Measurements from ENCODE around the gene P2RY8.
"Not testable (repeated sequence)": the region's sequence is repeated elsewhere in the genome, so short reads cannot be mapped to it uniquely, and the experiment has no call there.

P2RY8 gene

GRCh38 chrX:1444561-1445500, 92.2 kb downstream of the P2RY8 start:
- no peak for DNase-seq (ENCODE audit: low spot score)

GRCh38 chrX:1443496-1444075, 93.4 kb downstream of the P2RY8 start:
- DNase-seq (ENCODE audit: low spot score): no peak

GRCh38 chrX:1442724-1443367, 94.1 kb downstream of the P2RY8 start:
- DNase-seq (ENCODE audit: low spot score): no peak

GRCh38 chrX:1442016-1442665, 94.8 kb downstream of the P2RY8 start:
- DNase-seq (ENCODE audit: low spot score): no peak

- DNase-seq (ENCODE audit: low spot score): no peak
Observed at GRCh38 chrX:1440506-1440905, 96.5 kb downstream of the P2RY8 start.

- DNase-seq (ENCODE audit: low spot score): no peak
Observed at GRCh38 chrX:1435241-1435895, 101.6 kb downstream of the P2RY8 start.

GRCh38 chrX:1434871-1435240, 102.1 kb downstream of the P2RY8 start:
- DNase-seq (ENCODE audit: low spot score): no peak

- DNase-seq (ENCODE audit: low spot score): no peak
Observed at GRCh38 chrX:1433646-1434357, 103.2 kb downstream of the P2RY8 start.

- DNase-seq (ENCODE audit: low spot score): no peak
Observed at GRCh38 chrX:1430451-1430850, 106.5 kb downstream of the P2RY8 start.

GRCh38 chrX:1427756-1428155, 109.2 kb downstream of the P2RY8 start:
- no peak for DNase-seq (ENCODE audit: low spot score)

GRCh38 chrX:1426321-1426720, 110.7 kb downstream of the P2RY8 start:
- DNase-seq (ENCODE audit: low spot score): not testable (repeated sequence)

GRCh38 chrX:1425381-1425780, 111.6 kb downstream of the P2RY8 start:
- no peak for DNase-seq (ENCODE audit: low spot score)

- no peak for DNase-seq (ENCODE audit: low spot score)
Observed at GRCh38 chrX:1424147-1424851, 112.7 kb downstream of the P2RY8 start.

GRCh38 chrX:1423215-1423614, 113.8 kb downstream of the P2RY8 start:
- DNase-seq (ENCODE audit: low spot score): no peak

GRCh38 chrX:1422135-1422465, 114.9 kb downstream of the P2RY8 start:
- DNase-seq (ENCODE audit: low spot score): no peak

- DNase-seq (ENCODE audit: low spot score): no peak
Observed at GRCh38 chrX:1421433-1422134, 115.4 kb downstream of the P2RY8 start.

GRCh38 chrX:1420371-1420770, 116.6 kb downstream of the P2RY8 start:
- no peak for DNase-seq (ENCODE audit: low spot score)

GRCh38 chrX:1419545-1420355, 117.2 kb downstream of the P2RY8 start:
- no peak for DNase-seq (ENCODE audit: low spot score)

GRCh38 chrX:1418901-1419544, 118.0 kb downstream of the P2RY8 start:
- no peak for DNase-seq (ENCODE audit: low spot score)

Data from NAMALWA (cell line).